Measurements from ENCODE around the gene EPGN.

Gene EPGN

DNA sequence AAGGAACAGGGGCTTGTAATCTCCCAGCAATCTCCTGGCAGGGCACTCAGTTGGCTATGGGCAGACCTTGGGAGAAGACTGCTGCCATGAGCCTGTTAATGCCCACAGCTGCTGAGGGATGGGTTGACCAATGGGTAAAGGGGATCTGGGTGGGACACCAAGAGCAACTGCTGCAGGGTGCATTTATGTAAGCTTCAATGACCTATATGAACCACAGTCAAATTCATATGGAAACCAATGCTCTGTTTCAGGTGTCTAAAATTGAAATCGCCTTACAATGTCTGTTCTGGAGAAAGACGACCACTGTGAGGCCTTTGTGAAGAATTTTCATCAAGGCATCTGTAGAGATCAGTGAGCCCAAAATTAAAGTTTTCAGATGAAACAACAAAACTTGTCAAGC, 6.1 kb downstream of the EPGN start:
- Histone ChIP-seq H3K9ac (ENCODE audit: low read length) (no peak overlapping the region), H3K9me3 (ENCODE audit: insufficient read depth, low read length) (no peaks in the 10 kb centered on the region), H3K4me2 (ENCODE audit: low read depth, low read length, poor library complexity, severe bottlenecking) (no peak overlapping the region), H3K4me3 (ENCODE audit: insufficient read depth, low read length, poor library complexity, severe bottlenecking) (no peak overlapping the region), H3K79me2 (ENCODE audit: insufficient read depth, low read length) (no peaks in the 10 kb centered on the region), H3F3A (ENCODE audit: insufficient read depth) (no peaks in the 10 kb centered on the region), H3K27ac (ENCODE audit: low read depth, low read length) (no peak overlapping the region), H2AFZ (ENCODE audit: low read depth, low read length, severe bottlenecking) (no peak overlapping the region), H3K9me2 (replicated peaks; ENCODE audit: insufficient read depth, low read length) (no peaks in the 10 kb centered on the region), H4K20me1 (ENCODE audit: low read depth, low read length) (no peaks in the 10 kb centered on the region), H3K27me3 (ENCODE audit: low read length) (no peaks in the 10 kb centered on the region), H3K36me3 (ENCODE audit: low read length) (no peaks in the 10 kb centered on the region)
- no peak for TF ChIP-seq EZH2phosphoT487 (conservative IDR thresholded peaks at IDR 0.05; ENCODE audit: low read length)
- TF ChIP-seq, protein P1, sequence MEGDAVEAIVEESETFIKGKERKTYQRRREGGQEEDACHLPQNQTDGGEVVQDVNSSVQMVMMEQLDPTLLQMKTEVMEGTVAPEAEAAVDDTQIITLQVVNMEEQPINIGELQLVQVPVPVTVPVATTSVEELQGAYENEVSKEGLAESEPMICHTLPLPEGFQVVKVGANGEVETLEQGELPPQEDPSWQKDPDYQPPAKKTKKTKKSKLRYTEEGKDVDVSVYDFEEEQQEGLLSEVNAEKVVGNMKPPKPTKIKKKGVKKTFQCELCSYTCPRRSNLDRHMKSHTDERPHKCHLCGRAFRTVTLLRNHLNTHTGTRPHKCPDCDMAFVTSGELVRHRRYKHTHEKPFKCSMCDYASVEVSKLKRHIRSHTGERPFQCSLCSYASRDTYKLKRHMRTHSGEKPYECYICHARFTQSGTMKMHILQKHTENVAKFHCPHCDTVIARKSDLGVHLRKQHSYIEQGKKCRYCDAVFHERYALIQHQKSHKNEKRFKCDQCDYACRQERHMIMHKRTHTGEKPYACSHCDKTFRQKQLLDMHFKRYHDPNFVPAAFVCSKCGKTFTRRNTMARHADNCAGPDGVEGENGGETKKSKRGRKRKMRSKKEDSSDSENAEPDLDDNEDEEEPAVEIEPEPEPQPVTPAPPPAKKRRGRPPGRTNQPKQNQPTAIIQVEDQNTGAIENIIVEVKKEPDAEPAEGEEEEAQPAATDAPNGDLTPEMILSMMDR (IDR thresholded peaks at IDR 0.05; ENCODE audit: insufficient read depth, low read length, poor library complexity, severe bottlenecking), result no peak

DNA sequence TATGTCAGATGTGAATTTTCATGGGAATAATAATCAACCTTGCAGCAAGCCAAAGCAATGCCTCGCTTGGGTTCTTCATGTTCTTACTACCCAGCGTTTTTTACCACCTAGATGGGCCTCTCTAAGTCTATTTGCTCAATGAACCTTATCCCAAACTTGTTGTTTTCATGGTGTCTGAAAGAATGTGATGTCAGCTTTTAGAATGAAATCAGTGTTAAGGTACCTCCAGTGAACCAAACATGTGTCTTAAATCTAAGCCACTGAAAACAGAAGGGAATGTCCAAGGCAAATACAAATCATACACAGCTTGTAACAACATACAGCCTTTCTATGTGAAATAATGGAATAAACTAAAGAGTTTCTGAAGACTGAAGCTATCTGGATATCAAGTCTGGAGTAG, 6.7 kb downstream of the EPGN start:
- no peaks in the 10 kb centered on the region for H3K9me2 ChIP-seq (replicated peaks; ENCODE audit: insufficient read depth, low read length)
- H3K9ac ChIP-seq (ENCODE audit: low read length), result no peak overlapping the region
- no peaks in the 10 kb centered on the region for H4K20me1 ChIP-seq (ENCODE audit: low read depth, low read length)
- H3F3A ChIP-seq (ENCODE audit: insufficient read depth), result no peaks in the 10 kb centered on the region
- TF ChIP-seq, protein P1 (IDR thresholded peaks at IDR 0.05; ENCODE audit: insufficient read depth, low read length, poor library complexity, severe bottlenecking), result no peak
- TF ChIP-seq EZH2phosphoT487 (conservative IDR thresholded peaks at IDR 0.05; ENCODE audit: low read length), result no peak
- H2AFZ ChIP-seq (ENCODE audit: low read depth, low read length, severe bottlenecking), result no peak overlapping the region
- no peaks in the 10 kb centered on the region for H3K9me3 ChIP-seq (ENCODE audit: insufficient read depth, low read length)
- no peaks in the 10 kb centered on the region for H3K36me3 ChIP-seq (ENCODE audit: low read length)
- H3K4me2 ChIP-seq (ENCODE audit: low read depth, low read length, poor library complexity, severe bottlenecking), result no peak overlapping the region
- no peak overlapping the region for H3K27ac ChIP-seq (ENCODE audit: low read depth, low read length)
- H3K4me3 ChIP-seq (ENCODE audit: insufficient read depth, low read length, poor library complexity, severe bottlenecking), result no peak overlapping the region
- H3K27me3 ChIP-seq (ENCODE audit: low read length), result no peaks in the 10 kb centered on the region
- no peaks in the 10 kb centered on the region for H3K79me2 ChIP-seq (ENCODE audit: insufficient read depth, low read length)

DNA sequence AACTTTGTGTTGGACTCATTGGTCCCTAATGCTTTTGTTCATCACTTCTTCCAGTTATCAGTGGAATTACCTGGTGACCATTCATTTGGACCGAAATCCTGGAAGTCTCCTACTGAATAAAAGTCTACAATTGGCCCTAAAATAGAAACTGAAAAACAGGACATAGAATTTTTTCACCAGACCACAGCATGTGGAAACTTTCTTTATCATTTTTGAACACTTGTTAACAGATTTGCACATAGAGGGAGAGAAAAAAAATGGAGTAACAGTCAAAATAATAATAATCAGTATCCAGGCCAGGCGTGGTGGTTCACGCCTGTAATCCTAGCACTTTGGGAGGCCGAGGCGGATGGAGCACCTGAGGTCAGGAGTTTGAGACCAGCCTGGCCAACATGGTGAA, 7.1 kb downstream of the EPGN start:
- no peaks in the 10 kb centered on the region for H3K9me2 ChIP-seq (replicated peaks; ENCODE audit: insufficient read depth, low read length)
- H3F3A ChIP-seq (ENCODE audit: insufficient read depth), result no peaks in the 10 kb centered on the region
- no peaks in the 10 kb centered on the region for H3K36me3 ChIP-seq (ENCODE audit: low read length)
- H3K9ac ChIP-seq (ENCODE audit: low read length), result no peak overlapping the region
- H3K9me3 ChIP-seq (ENCODE audit: insufficient read depth, low read length), result no peaks in the 10 kb centered on the region
- H3K79me2 ChIP-seq (ENCODE audit: insufficient read depth, low read length), result no peaks in the 10 kb centered on the region
- no peaks in the 10 kb centered on the region for H4K20me1 ChIP-seq (ENCODE audit: low read depth, low read length)
- no peak overlapping the region for H3K4me2 ChIP-seq (ENCODE audit: low read depth, low read length, poor library complexity, severe bottlenecking)
- no peaks in the 10 kb centered on the region for H3K27me3 ChIP-seq (ENCODE audit: low read length)
- no peak for TF ChIP-seq EZH2phosphoT487 (conservative IDR thresholded peaks at IDR 0.05; ENCODE audit: low read length)
- TF ChIP-seq, protein P1 (IDR thresholded peaks at IDR 0.05; ENCODE audit: insufficient read depth, low read length, poor library complexity, severe bottlenecking), result no peak
- no peak overlapping the region for H3K27ac ChIP-seq (ENCODE audit: low read depth, low read length)
- no peak overlapping the region for H3K4me3 ChIP-seq (ENCODE audit: insufficient read depth, low read length, poor library complexity, severe bottlenecking)
- no peak overlapping the region for H2AFZ ChIP-seq (ENCODE audit: low read depth, low read length, severe bottlenecking)
